SH-SY5Y (cell line): ENCODE data around the gene FRK.

Experiments used
- GATA2 ChIP-seq: IDR thresholded peaks from 2 replicates; pipeline ENCODE4 v1.6.1; 2011; ENCODE audit warnings: mild to moderate bottlenecking, low read depth, low read length
- GATA3 ChIP-seq: IDR thresholded peaks from 2 replicates; pipeline ENCODE4 v1.6.1; 2011; ENCODE audit warnings: low read depth, mild to moderate bottlenecking, low read length, moderate library complexity

GRCh38 chr6:116094041-116094440 is 33.4 kb upstream of the FRK start:
- TF ChIP-seq GATA2 = no peak
- no peak for TF ChIP-seq GATA3
